ENCODE measurements around the gene PTPRC.

The PTPRC gene

GRCh38 chr1:198696211-198696610 is 57.4 kb downstream of the PTPRC start:
- DNase-seq = no peak
- Histone ChIP-seq H2BK15ac (replicated peaks; ENCODE audit: low read depth) (no peak overlapping the region), H3K18ac (ENCODE audit: low read length) (no peak overlapping the region), H3K27me3 (ENCODE audit: insufficient read depth, low read length, poor library complexity) (no peaks in the 10 kb centered on the region), H4K5ac (ENCODE audit: low read length) (no peak overlapping the region), H3K4ac (ENCODE audit: low read depth, low read length) (no peak overlapping the region), H2BK5ac (ENCODE audit: low read length) (no peak overlapping the region), H4K8ac (ENCODE audit: low read depth, low read length) (no peak overlapping the region), H3K79me2 (ENCODE audit: control insufficient read depth, insufficient read depth, low read length) (no peaks in the 10 kb centered on the region), H2AK5ac (ENCODE audit: low read length) (no peak overlapping the region), H2BK120ac (ENCODE audit: low read depth, low read length) (no peak overlapping the region), H3K36me3 (ENCODE audit: control insufficient read depth, insufficient read depth, low read length) (no peaks in the 10 kb centered on the region), H3K4me2 (ENCODE audit: low read length) (no peak overlapping the region), H3K9ac (ENCODE audit: low read length) (no peak overlapping the region), H3K56ac (ENCODE audit: low read length) (no peak overlapping the region), H3K27ac (ENCODE audit: low read depth, low read length) (no peak overlapping the region), H3K4me3 (ENCODE audit: low read length) (no peak overlapping the region), H3K79me1 (ENCODE audit: low read length) (no peaks in the 10 kb centered on the region), H3K23ac (ENCODE audit: low read length) (no peak overlapping the region), H3K4me1 (ENCODE audit: control insufficient read depth, low read depth, low read length) (no peaks in the 10 kb centered on the region)
- WGBS (ENCODE audit: extremely low coverage, insufficient coverage, low lambda C conversion rate) = no CpG with 5 or more reads among the region's 1 CpG

GRCh38 chr1:198699167-198700015 is 60.6 kb downstream of the PTPRC start:
- no peak overlapping the region for H2AK5ac ChIP-seq (ENCODE audit: low read length)

GRCh38 chr1:198700016-198700392 is 61.2 kb downstream of the PTPRC start:
- no CpG with 5 or more reads among the region's 1 CpG for WGBS (ENCODE audit: extremely low coverage, insufficient coverage, low lambda C conversion rate)
- H3K36me3 ChIP-seq (ENCODE audit: control insufficient read depth, insufficient read depth, low read length) = no peaks in the 10 kb centered on the region
- no peak overlapping the region for H3K4ac ChIP-seq (ENCODE audit: low read depth, low read length)
- no peak overlapping the region for H3K4me3 ChIP-seq (ENCODE audit: low read length)
- H3K27me3 ChIP-seq (ENCODE audit: insufficient read depth, low read length, poor library complexity) = no peaks in the 10 kb centered on the region
- no peaks in the 10 kb centered on the region for H3K4me1 ChIP-seq (ENCODE audit: control insufficient read depth, low read depth, low read length)
- H2AK5ac ChIP-seq (ENCODE audit: low read length) = no peak overlapping the region
- no peak overlapping the region for H2BK120ac ChIP-seq (ENCODE audit: low read depth, low read length)
- H3K27ac ChIP-seq (ENCODE audit: low read depth, low read length) = no peak overlapping the region
- DNase-seq = no peak
- H3K79me1 ChIP-seq (ENCODE audit: low read length) = no peaks in the 10 kb centered on the region
- no peak overlapping the region for H3K56ac ChIP-seq (ENCODE audit: low read length)
- H3K9ac ChIP-seq (ENCODE audit: low read length) = no peak overlapping the region
- H3K18ac ChIP-seq (ENCODE audit: low read length) = no peak overlapping the region
- H3K4me2 ChIP-seq (ENCODE audit: low read length) = no peak overlapping the region
- H3K23ac ChIP-seq (ENCODE audit: low read length) = no peak overlapping the region
- H4K8ac ChIP-seq (ENCODE audit: low read depth, low read length) = no peak overlapping the region
- H4K5ac ChIP-seq (ENCODE audit: low read length) = no peak overlapping the region
- H3K79me2 ChIP-seq (ENCODE audit: control insufficient read depth, insufficient read depth, low read length) = no peaks in the 10 kb centered on the region
- H2BK5ac ChIP-seq (ENCODE audit: low read length) = no peak overlapping the region
- no peak overlapping the region for H2BK15ac ChIP-seq (replicated peaks; ENCODE audit: low read depth)

More at GRCh38 chr1:198699167-198700015, 60.6 kb downstream of the PTPRC start:
- peak; percentile 72 for DNase-seq
- H3K18ac ChIP-seq (ENCODE audit: low read length) = no peak overlapping the region
- H3K56ac ChIP-seq (ENCODE audit: low read length) = no peak overlapping the region
- H3K4ac ChIP-seq (ENCODE audit: low read depth, low read length) = no peak overlapping the region
- no peak overlapping the region for H3K9ac ChIP-seq (ENCODE audit: low read length)
- no peak overlapping the region for H2BK5ac ChIP-seq (ENCODE audit: low read length)
- no peak overlapping the region for H3K4me2 ChIP-seq (ENCODE audit: low read length)
- H2BK120ac ChIP-seq (ENCODE audit: low read depth, low read length) = no peak overlapping the region
- no peaks in the 10 kb centered on the region for H3K79me1 ChIP-seq (ENCODE audit: low read length)
- no peaks in the 10 kb centered on the region for H3K36me3 ChIP-seq (ENCODE audit: control insufficient read depth, insufficient read depth, low read length)
- H3K79me2 ChIP-seq (ENCODE audit: control insufficient read depth, insufficient read depth, low read length) = no peaks in the 10 kb centered on the region
- H4K5ac ChIP-seq (ENCODE audit: low read length) = no peak overlapping the region
- no peaks in the 10 kb centered on the region for H3K4me1 ChIP-seq (ENCODE audit: control insufficient read depth, low read depth, low read length)
- no peak overlapping the region for H3K27ac ChIP-seq (ENCODE audit: low read depth, low read length)
- no peak overlapping the region for H4K8ac ChIP-seq (ENCODE audit: low read depth, low read length)
- no CpG with 5 or more reads among the region's 13 CpGs for WGBS (ENCODE audit: extremely low coverage, insufficient coverage, low lambda C conversion rate)
- no peak overlapping the region for H2BK15ac ChIP-seq (replicated peaks; ENCODE audit: low read depth)
- no peaks in the 10 kb centered on the region for H3K27me3 ChIP-seq (ENCODE audit: insufficient read depth, low read length, poor library complexity)
- H3K23ac ChIP-seq (ENCODE audit: low read length) = no peak overlapping the region
- H3K4me3 ChIP-seq (ENCODE audit: low read length) = no peak overlapping the region

GRCh38 chr1:198700396-198700795 is 61.6 kb downstream of the PTPRC start:
- WGBS (ENCODE audit: extremely low coverage, insufficient coverage, low lambda C conversion rate) = no CpG with 5 or more reads among the region's 1 CpG
- Histone ChIP-seq H4K5ac (ENCODE audit: low read length) (no peak overlapping the region), H3K4me2 (ENCODE audit: low read length) (no peak overlapping the region), H3K79me1 (ENCODE audit: low read length) (no peaks in the 10 kb centered on the region), H3K27me3 (ENCODE audit: insufficient read depth, low read length, poor library complexity) (no peaks in the 10 kb centered on the region), H3K4me3 (ENCODE audit: low read length) (no peak overlapping the region), H2BK120ac (ENCODE audit: low read depth, low read length) (no peak overlapping the region), H2AK5ac (ENCODE audit: low read length) (no peak overlapping the region), H2BK15ac (replicated peaks; ENCODE audit: low read depth) (no peak overlapping the region), H3K23ac (ENCODE audit: low read length) (no peak overlapping the region), H3K9ac (ENCODE audit: low read length) (no peak overlapping the region), H4K8ac (ENCODE audit: low read depth, low read length) (no peak overlapping the region), H3K56ac (ENCODE audit: low read length) (no peak overlapping the region), H3K4me1 (ENCODE audit: control insufficient read depth, low read depth, low read length) (no peaks in the 10 kb centered on the region), H3K36me3 (ENCODE audit: control insufficient read depth, insufficient read depth, low read length) (no peaks in the 10 kb centered on the region), H3K4ac (ENCODE audit: low read depth, low read length) (no peak overlapping the region), H3K79me2 (ENCODE audit: control insufficient read depth, insufficient read depth, low read length) (no peaks in the 10 kb centered on the region), H3K27ac (ENCODE audit: low read depth, low read length) (no peak overlapping the region), H2BK5ac (ENCODE audit: low read length) (no peak overlapping the region), H3K18ac (ENCODE audit: low read length) (no peak overlapping the region)
- no peak for DNase-seq

GRCh38 chr1:198701250-198701649 is 62.4 kb downstream of the PTPRC start:
- H3K18ac ChIP-seq (ENCODE audit: low read length) = no peak overlapping the region
- no peak overlapping the region for H4K8ac ChIP-seq (ENCODE audit: low read depth, low read length)
- H3K56ac ChIP-seq (ENCODE audit: low read length) = no peak overlapping the region
- no peaks in the 10 kb centered on the region for H3K4me1 ChIP-seq (ENCODE audit: control insufficient read depth, low read depth, low read length)
- H3K4me3 ChIP-seq (ENCODE audit: low read length) = no peak overlapping the region
- no CpG with 5 or more reads among the region's 1 CpG for WGBS (ENCODE audit: extremely low coverage, insufficient coverage, low lambda C conversion rate)
- no peak overlapping the region for H2AK5ac ChIP-seq (ENCODE audit: low read length)
- no peak overlapping the region for H3K4me2 ChIP-seq (ENCODE audit: low read length)
- no peaks in the 10 kb centered on the region for H3K36me3 ChIP-seq (ENCODE audit: control insufficient read depth, insufficient read depth, low read length)
- H3K79me1 ChIP-seq (ENCODE audit: low read length) = no peaks in the 10 kb centered on the region
- H3K27ac ChIP-seq (ENCODE audit: low read depth, low read length) = no peak overlapping the region
- DNase-seq = no peak
- no peak overlapping the region for H3K9ac ChIP-seq (ENCODE audit: low read length)
- H3K4ac ChIP-seq (ENCODE audit: low read depth, low read length) = no peak overlapping the region
- no peaks in the 10 kb centered on the region for H3K27me3 ChIP-seq (ENCODE audit: insufficient read depth, low read length, poor library complexity)
- H2BK5ac ChIP-seq (ENCODE audit: low read length) = no peak overlapping the region
- H3K79me2 ChIP-seq (ENCODE audit: control insufficient read depth, insufficient read depth, low read length) = no peaks in the 10 kb centered on the region
- no peak overlapping the region for H4K5ac ChIP-seq (ENCODE audit: low read length)
- no peak overlapping the region for H2BK120ac ChIP-seq (ENCODE audit: low read depth, low read length)
- H3K23ac ChIP-seq (ENCODE audit: low read length) = no peak overlapping the region
- H2BK15ac ChIP-seq (replicated peaks; ENCODE audit: low read depth) = no peak overlapping the region

Data from mesendoderm (in vitro differentiated cells).